AG04450 (cell line): ENCODE results near the gene MYH10. TPM values are rescaled to one million over a fixed set of nuclear protein-coding genes. Genes with fewer than 3 reads are reported as not detected.
A peak's percentile ranks its signal among the peaks of the same experiment; 100 is the strongest.

Experiments used
- CTCF ChIA-PET: fragments of 300-600, 350-600 bp; formaldehyde crosslinking; extraction: SDS; loops from one replicate; lab custom pipeline; 2022; ENCODE audit warnings: antibody characterized with exemption, inconsistent platforms; lab: Charles Lee
- POLR2A ChIA-PET: fragments of 350-600 bp; formaldehyde crosslinking; extraction: SDS; loops from one replicate; lab custom pipeline; 2021; ENCODE audit warnings: antibody characterized with exemption, inconsistent platforms; lab: Yijun Ruan, JAX
- DNase-seq: peaks from one replicate; pipeline ENCODE4 v3.0.0-alpha.2; 2011; ENCODE audit warnings: low read depth, low spot score
- H3K27ac ChIP-seq: one replicate; pipeline ENCODE4 v1.5.1; 2012; ENCODE audit warnings: low read depth, low read length, control low read depth
- H3K27me3 ChIP-seq: one replicate; pipeline ENCODE4 v1.6.0; 2012; ENCODE audit warnings: low read length; ENCODE audit not compliant: control insufficient read depth, insufficient read depth
- H3K4me3 ChIP-seq: 2 replicates; pipeline ENCODE4 v1.5.1; 2011; ENCODE audit warnings: mild to moderate bottlenecking, low read depth, low read length, control low read depth
- H3K9me3 ChIP-seq: 2 replicates; pipeline ENCODE4 v1.5.1; 2012; ENCODE audit warnings: low read length; ENCODE audit not compliant: control insufficient read depth, insufficient read depth
- polyA plus RNA-seq: library from polyadenylated mRNA; depleted of rRNA; stranded (reverse); fragments of >200 nt; gene quantifications from 2 replicates; pipeline ENCODE4 v1.2.3, GENCODE V29; 2011
- TF ChIP-seq, protein P1 (sequence below): IDR thresholded peaks from 2 replicates; pipeline ENCODE4 v1.5.1; 2011; ENCODE audit warnings: low read depth, low read length, control low read depth, inconsistent platforms

Gene MYH10
- polyA plus RNA-seq, 1 experiment = 103 TPM

DNA sequence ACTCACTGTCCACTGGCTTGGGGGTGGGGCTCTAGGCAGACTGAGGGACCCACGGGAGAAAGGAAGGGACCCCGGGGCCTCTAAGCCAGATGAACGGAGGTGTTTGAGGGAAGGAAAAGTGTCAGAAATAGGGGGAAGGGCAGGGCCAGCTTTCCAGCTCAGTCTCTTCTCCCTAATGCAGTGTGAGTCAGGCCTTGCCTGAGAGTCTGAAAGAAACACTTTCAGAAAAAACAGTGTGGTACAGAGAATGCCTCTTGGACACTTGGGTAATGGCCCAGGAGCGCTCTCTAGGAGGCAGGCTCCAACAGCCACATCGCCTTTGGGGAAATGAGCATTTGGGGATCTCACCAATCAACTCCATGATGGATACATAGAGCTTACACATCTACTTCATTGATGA lies 148.0 kb downstream of the MYH10 start:
- DNase-seq = no peak
- Histone ChIP-seq H3K9me3 (peaks cover 4% of the 10 kb centered on the region; the same call in 1 of the 2 replicates), H3K27ac (no peak overlapping the region), H3K4me3 (no peak overlapping the region), H3K27me3 (no peaks in the 10 kb centered on the region)
- CTCF ChIA-PET = interaction anchor here (1.9 kb wide), 1 partner anchor 263 kb away, joined by 7 read pairs; no protein-coding TSS in a partner anchor
- TF ChIP-seq, protein P1, sequence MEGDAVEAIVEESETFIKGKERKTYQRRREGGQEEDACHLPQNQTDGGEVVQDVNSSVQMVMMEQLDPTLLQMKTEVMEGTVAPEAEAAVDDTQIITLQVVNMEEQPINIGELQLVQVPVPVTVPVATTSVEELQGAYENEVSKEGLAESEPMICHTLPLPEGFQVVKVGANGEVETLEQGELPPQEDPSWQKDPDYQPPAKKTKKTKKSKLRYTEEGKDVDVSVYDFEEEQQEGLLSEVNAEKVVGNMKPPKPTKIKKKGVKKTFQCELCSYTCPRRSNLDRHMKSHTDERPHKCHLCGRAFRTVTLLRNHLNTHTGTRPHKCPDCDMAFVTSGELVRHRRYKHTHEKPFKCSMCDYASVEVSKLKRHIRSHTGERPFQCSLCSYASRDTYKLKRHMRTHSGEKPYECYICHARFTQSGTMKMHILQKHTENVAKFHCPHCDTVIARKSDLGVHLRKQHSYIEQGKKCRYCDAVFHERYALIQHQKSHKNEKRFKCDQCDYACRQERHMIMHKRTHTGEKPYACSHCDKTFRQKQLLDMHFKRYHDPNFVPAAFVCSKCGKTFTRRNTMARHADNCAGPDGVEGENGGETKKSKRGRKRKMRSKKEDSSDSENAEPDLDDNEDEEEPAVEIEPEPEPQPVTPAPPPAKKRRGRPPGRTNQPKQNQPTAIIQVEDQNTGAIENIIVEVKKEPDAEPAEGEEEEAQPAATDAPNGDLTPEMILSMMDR = no peak
- POLR2A ChIA-PET = no interaction called here

DNA sequence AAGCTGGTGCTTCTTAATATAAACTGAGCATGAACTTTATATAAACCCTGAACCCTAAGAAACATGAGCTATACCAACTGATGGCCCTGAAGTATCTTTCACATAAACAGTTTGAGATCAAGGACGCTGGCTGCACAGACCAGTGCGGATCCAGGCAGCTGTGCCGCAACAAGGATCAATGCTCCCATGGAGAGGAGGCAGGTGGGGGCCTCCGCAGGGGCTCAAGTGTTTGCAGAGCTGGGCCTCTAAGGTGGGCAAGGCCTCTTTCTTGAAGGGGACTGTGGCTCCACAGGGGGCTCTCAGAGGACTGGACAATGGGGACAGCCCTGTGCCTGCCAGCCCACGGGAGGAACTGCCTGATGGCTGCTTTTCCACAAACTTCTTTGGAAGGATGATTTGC lies 148.8 kb downstream of the MYH10 start:
- ChIA-PET POLR2A (no interaction called here), CTCF (no interaction called here)
- Histone ChIP-seq H3K9me3 (peaks cover 4% of the 10 kb centered on the region; the same call in 1 of the 2 replicates), H3K4me3 (no peak overlapping the region), H3K27ac (peak overlapping the region; percentile 21), H3K27me3 (no peaks in the 10 kb centered on the region)
- TF ChIP-seq, protein P1 = no peak
- no peak for DNase-seq

DNA sequence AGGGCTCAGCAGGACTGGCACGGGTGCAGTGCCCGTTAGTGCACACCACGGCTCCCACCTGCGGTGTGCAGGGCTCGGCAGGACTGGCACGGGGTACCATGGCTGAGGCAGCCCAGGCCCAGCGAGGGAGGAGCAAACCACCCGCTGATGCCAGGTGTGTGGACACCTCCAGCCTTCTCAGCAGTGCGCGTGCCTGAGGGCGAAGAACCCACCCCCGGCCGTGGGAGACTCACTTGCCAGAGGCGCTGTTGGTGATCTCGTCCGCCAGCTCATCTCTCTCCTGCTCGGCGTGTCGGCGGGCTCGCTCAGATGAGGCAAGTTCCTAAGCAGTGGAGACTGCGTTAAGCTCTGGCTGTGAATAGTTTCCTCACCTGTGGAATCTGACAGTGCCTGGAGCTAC lies 149.4 kb downstream of the MYH10 start:
- peaks cover 4% of the 10 kb centered on the region; the same call in 1 of the 2 replicates for H3K9me3 ChIP-seq
- H3K4me3 ChIP-seq = no peak overlapping the region
- TF ChIP-seq, protein P1 = no peak
- ChIA-PET CTCF (no interaction called here), POLR2A (no interaction called here)
- no peaks in the 10 kb centered on the region for H3K27me3 ChIP-seq
- DNase-seq = no peak
- H3K27ac ChIP-seq = no peak overlapping the region

DNA sequence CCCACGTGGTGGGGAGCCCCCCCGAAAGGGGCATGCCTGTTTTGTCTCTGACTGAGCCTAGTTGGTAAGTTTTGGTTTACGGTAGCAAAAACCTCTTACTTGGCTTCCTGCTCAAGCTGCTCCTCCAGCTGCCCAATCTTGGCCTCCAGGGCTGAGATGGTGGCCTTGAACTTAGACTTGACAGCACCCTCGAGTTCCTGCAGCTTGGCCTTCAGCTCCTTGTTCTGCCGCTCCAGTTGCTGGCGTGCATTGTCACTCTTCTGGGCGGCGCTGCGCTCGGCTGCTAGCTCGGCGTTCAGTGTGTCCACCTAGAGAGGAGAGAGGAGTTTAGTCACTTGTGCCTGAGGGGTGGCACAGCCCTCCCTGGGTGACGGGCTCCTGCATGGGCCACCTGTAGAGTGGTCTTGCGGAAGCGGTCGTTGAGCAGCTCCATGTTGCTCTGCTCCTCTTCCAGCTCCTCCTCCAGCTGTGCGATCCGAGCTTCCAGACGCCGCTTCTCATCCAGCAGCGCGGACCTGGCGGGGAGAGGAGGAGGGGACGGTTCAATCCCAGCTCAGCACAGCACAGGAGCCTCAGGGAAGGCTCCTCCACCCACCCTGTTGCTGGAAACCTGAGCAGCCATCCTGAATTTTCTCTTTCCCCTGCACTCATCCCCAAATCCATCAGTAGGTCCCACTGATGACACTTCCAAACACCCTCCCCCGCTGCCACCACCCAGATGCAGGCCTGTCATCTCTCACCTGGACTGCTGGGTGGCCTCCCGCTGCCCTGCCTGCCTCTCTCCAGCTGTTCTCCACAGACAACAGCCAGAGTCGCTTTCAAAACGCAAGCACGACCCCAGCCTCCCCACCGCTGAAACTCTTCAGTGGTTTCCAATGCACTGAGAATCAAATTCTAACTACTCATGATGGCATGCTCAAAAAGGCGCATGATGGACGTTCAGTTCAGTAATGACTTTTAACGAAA lies 150.2 kb downstream of the MYH10 start:
- peak overlapping the region; percentile 70 for H3K27ac ChIP-seq
- ChIA-PET POLR2A (interaction anchor here (0.8 to 1.1 kb wide), 4 partner anchors 9 to 307 kb away, joined by 3 to 4 read pairs (median 3); no protein-coding TSS in a partner anchor), CTCF (interaction anchor here (1.4 to 1.5 kb wide), 2 partner anchors 12 to 266 kb away, joined by 3 read pairs; no protein-coding TSS in a partner anchor)
- H3K27me3 ChIP-seq = no peaks in the 10 kb centered on the region
- peaks cover 4% of the 10 kb centered on the region; the same call in 1 of the 2 replicates for H3K9me3 ChIP-seq
- DNase-seq = no peak
- no peak overlapping the region for H3K4me3 ChIP-seq
- TF ChIP-seq, protein P1 = no peak
